DMS153 (cell line): ENCODE results near the gene SPINK1.
"Not testable (repeated sequence)": the region's sequence is repeated elsewhere in the genome, so short reads cannot be mapped to it uniquely, and the experiment has no call there.

Source experiments
- DNase-seq: peaks from one replicate; lab custom pipeline; 2025; lab: John Stamatoyannopoulos, UW

SPINK1 gene

GRCh38 chr5:147831465-147831864 lies at the start of gene SPINK1:
Gene SPINK1, minus strand, starts transcription at chr5:147831671. Its CDS starts 94 bp downstream, at chr5:147831577.
- DNase-seq, result no peak

GRCh38 chr5:147880487-147880886 lies 49.0 kb upstream of the SPINK1 start:
- DNase-seq, result no peak

- DNase-seq, result no peak
These were observed 48.3 kb upstream of the SPINK1 start for GRCh38 chr5:147879784-147880183.

GRCh38 chr5:147878066-147878759 lies 46.7 kb upstream of the SPINK1 start, which contains the start of gene SCGB3A2:
Gene SCGB3A2, plus strand, starts transcription at chr5:147878711. Its CDS starts 93 bp downstream, at chr5:147878804.
- no peak for DNase-seq

GRCh38 chr5:147876626-147877025 lies 45.2 kb upstream of the SPINK1 start:
- DNase-seq, result no peak

GRCh38 chr5:147876141-147876540 lies 44.7 kb upstream of the SPINK1 start:
- no peak for DNase-seq

- no peak for DNase-seq
These were observed 43.5 kb upstream of the SPINK1 start for GRCh38 chr5:147874910-147875367.

- DNase-seq, result not testable (repeated sequence)
These were observed 42.8 kb upstream of the SPINK1 start for GRCh38 chr5:147874118-147874875.

GRCh38 chr5:147872744-147873435 lies 41.4 kb upstream of the SPINK1 start:
- DNase-seq, result not testable (repeated sequence)

- not testable (repeated sequence) for DNase-seq
These were observed 40.6 kb upstream of the SPINK1 start for GRCh38 chr5:147871980-147872549.

- not testable (repeated sequence) for DNase-seq
These were observed 38.4 kb upstream of the SPINK1 start for GRCh38 chr5:147869892-147870291.

GRCh38 chr5:147869112-147869511 lies 37.6 kb upstream of the SPINK1 start:
- no peak for DNase-seq

GRCh38 chr5:147863454-147864158 lies 32.1 kb upstream of the SPINK1 start:
- DNase-seq, result no peak

- DNase-seq, result no peak
These were observed 29.2 kb upstream of the SPINK1 start for GRCh38 chr5:147860641-147861025.

- DNase-seq, result no peak
These were observed 28.6 kb upstream of the SPINK1 start for GRCh38 chr5:147859962-147860640.

- DNase-seq, result no peak
These were observed 27.1 kb upstream of the SPINK1 start for GRCh38 chr5:147858565-147858964.

- DNase-seq, result no peak
These were observed 26.0 kb upstream of the SPINK1 start for GRCh38 chr5:147857302-147858129.

- no peak for DNase-seq
These were observed 25.3 kb upstream of the SPINK1 start for GRCh38 chr5:147856801-147857200.

GRCh38 chr5:147855774-147856069 lies 24.3 kb upstream of the SPINK1 start:
- no peak for DNase-seq
